ENCODE results near the gene WLS. TPM values are rescaled to one million over a fixed set of nuclear protein-coding genes. Genes with fewer than 3 reads are reported as not detected.
"Not testable (repeated sequence)": the region's sequence is repeated elsewhere in the genome, so short reads cannot be mapped to it uniquely, and the experiment has no call there.

WLS gene
- total RNA-seq, 1 donor from 2014 or later: 81.9 TPM

- intact Hi-C loops (cut with DNase I): no loop called here
- DNase-seq (ENCODE audit: low spot score) (no peak), ATAC-seq (peak; percentile 11)
Observed at GRCh38 chr1:68174738-68175113, 57.6 kb downstream of the WLS start.

- intact Hi-C loops (cut with DNase I): no loop called here
- DNase-seq (ENCODE audit: low spot score) (peak; percentile 75), ATAC-seq (peak; percentile 94)
Observed at GRCh38 chr1:68173936-68174737, 58.2 kb downstream of the WLS start.

- intact Hi-C loops (cut with DNase I): no loop called here
- DNase-seq (ENCODE audit: low spot score): no peak
Observed at GRCh38 chr1:68173283-68173935, 58.9 kb downstream of the WLS start.

GRCh38 chr1:68171795-68172194, 60.5 kb downstream of the WLS start:
- DNase-seq (ENCODE audit: low spot score); intact Hi-C loops (cut with DNase I); ATAC-seq: not testable (repeated sequence)

More at GRCh38 chr1:68173283-68173935, 58.9 kb downstream of the WLS start:
- ATAC-seq: peak; percentile 80

- DNase-seq (ENCODE audit: low spot score) (no peak), ATAC-seq (no peak)
- intact Hi-C loops (cut with DNase I): no loop called here
Observed at GRCh38 chr1:68168545-68169171, 63.7 kb downstream of the WLS start.

- no peak for ATAC-seq
- DNase-seq (ENCODE audit: low spot score): no peak
- intact Hi-C loops (cut with DNase I): no loop called here
Observed at GRCh38 chr1:68167211-68167610, 65.1 kb downstream of the WLS start.

GRCh38 chr1:68166348-68166747, 66.0 kb downstream of the WLS start:
- intact Hi-C loops (cut with DNase I): no loop called here
- DNase-seq (ENCODE audit: low spot score) (no peak), ATAC-seq (no peak)

- no peak for DNase-seq (ENCODE audit: low spot score)
- intact Hi-C loops (cut with DNase I): no loop called here
- no peak for ATAC-seq
Observed at GRCh38 chr1:68165665-68166064, 66.7 kb downstream of the WLS start.

- no peak for ATAC-seq
- DNase-seq (ENCODE audit: low spot score): no peak
Observed at GRCh38 chr1:68164918-68165317, 67.4 kb downstream of the WLS start.

GRCh38 chr1:68163220-68163619, 69.1 kb downstream of the WLS start:
- no peak for ATAC-seq
- DNase-seq (ENCODE audit: low spot score): no peak
- intact Hi-C loops (cut with DNase I): no loop called here

More at GRCh38 chr1:68164918-68165317, 67.4 kb downstream of the WLS start:
- intact Hi-C loops (cut with DNase I): no loop called here

GRCh38 chr1:68162761-68163160, 69.6 kb downstream of the WLS start:
- intact Hi-C loops (cut with DNase I): no loop called here
- ATAC-seq (no peak), DNase-seq (ENCODE audit: low spot score) (no peak)

GRCh38 chr1:68161672-68162071, 70.7 kb downstream of the WLS start:
- not testable (repeated sequence) for DNase-seq (ENCODE audit: low spot score)

GRCh38 chr1:68160935-68161334, 71.4 kb downstream of the WLS start:
- ATAC-seq; intact Hi-C loops (cut with DNase I); DNase-seq (ENCODE audit: low spot score): not testable (repeated sequence)

More at GRCh38 chr1:68161672-68162071, 70.7 kb downstream of the WLS start:
- intact Hi-C loops (cut with DNase I); ATAC-seq: not testable (repeated sequence)

GRCh38 chr1:68160021-68160420, 72.3 kb downstream of the WLS start:
- ATAC-seq (peak; percentile 58), DNase-seq (ENCODE audit: low spot score) (no peak)
- intact Hi-C loops (cut with DNase I): no loop called here

GRCh38 chr1:68158837-68159236, 73.5 kb downstream of the WLS start:
- DNase-seq (ENCODE audit: low spot score) (no peak), ATAC-seq (no peak)
- intact Hi-C loops (cut with DNase I): no loop called here

GRCh38 chr1:68157416-68157815, 74.9 kb downstream of the WLS start:
- intact Hi-C loops (cut with DNase I): no loop called here
- ATAC-seq (no peak), DNase-seq (ENCODE audit: low spot score) (no peak)

GRCh38 chr1:68151690-68152089, 80.6 kb downstream of the WLS start:
- ATAC-seq: no peak
- DNase-seq (ENCODE audit: low spot score): no peak
- intact Hi-C loops (cut with DNase I): no loop called here

- ATAC-seq (no peak), DNase-seq (ENCODE audit: low spot score) (no peak)
- intact Hi-C loops (cut with DNase I): no loop called here
Observed at GRCh38 chr1:68149907-68150306, 82.4 kb downstream of the WLS start.

GRCh38 chr1:68149110-68149798, 83.1 kb downstream of the WLS start:
- intact Hi-C loops (cut with DNase I): no loop called here
- DNase-seq (ENCODE audit: low spot score) (no peak), ATAC-seq (peak; percentile 22)

All from sciatic nerve (tissue), 2 donors.